Medulla oblongata (tissue), 1 donor: ENCODE measurements around the gene TBCD.

Experiments
- DNase-seq: peaks from one replicate; pipeline ENCODE4 v3.0.0-alpha.2; 2015; ENCODE audit errors: extremely low spot score

The TBCD gene

GRCh38 chr17:82901856-82902255, 150.0 kb downstream of the TBCD start:
- no peak for DNase-seq

- DNase-seq: no peak
Observed at GRCh38 chr17:82902972-82903874, 151.4 kb downstream of the TBCD start.

- no peak for DNase-seq
Observed at GRCh38 chr17:82905130-82905529, 153.3 kb downstream of the TBCD start.

GRCh38 chr17:82907797-82908542, 156.1 kb downstream of the TBCD start:
- no peak for DNase-seq

GRCh38 chr17:82908543-82909160, 156.8 kb downstream of the TBCD start:
- DNase-seq: no peak

GRCh38 chr17:82909322-82909904, 157.5 kb downstream of the TBCD start:
- no peak for DNase-seq

GRCh38 chr17:82910041-82910481, 158.2 kb downstream of the TBCD start:
- no peak for DNase-seq

GRCh38 chr17:82910770-82911169, 158.9 kb downstream of the TBCD start:
- no peak for DNase-seq

GRCh38 chr17:82911822-82912221, 160.0 kb downstream of the TBCD start:
- peak; percentile 54 for DNase-seq

- DNase-seq: no peak
Observed at GRCh38 chr17:82912484-82913089, 160.7 kb downstream of the TBCD start.

- no peak for DNase-seq
Observed at GRCh38 chr17:82913304-82914043, 161.6 kb downstream of the TBCD start.

GRCh38 chr17:82914375-82914774, 162.5 kb downstream of the TBCD start:
- DNase-seq: no peak

- DNase-seq: no peak
Observed at GRCh38 chr17:82915010-82915756, 163.3 kb downstream of the TBCD start.

- no peak for DNase-seq
Observed at GRCh38 chr17:82915757-82916027, 163.8 kb downstream of the TBCD start.

GRCh38 chr17:82917699-82918345, 166.0 kb downstream of the TBCD start:
- DNase-seq: no peak

- no peak for DNase-seq
Observed at GRCh38 chr17:82918508-82918907, 166.6 kb downstream of the TBCD start.

- peak; percentile 32 for DNase-seq
Observed at GRCh38 chr17:82920150-82920549, 168.3 kb downstream of the TBCD start.

GRCh38 chr17:82920715-82921114, 168.8 kb downstream of the TBCD start:
- DNase-seq: no peak

- no peak for DNase-seq
Observed at GRCh38 chr17:82921426-82921825, 169.6 kb downstream of the TBCD start.

- no peak for DNase-seq
Observed at GRCh38 chr17:82922646-82923045, 170.8 kb downstream of the TBCD start.
